HEK293 (cell line): ENCODE measurements around the gene AMACR.

Source experiments
- CTCF ChIA-PET: fragments of 350-600 bp; formaldehyde crosslinking; extraction: SDS; loops from one replicate; lab custom pipeline; 2021; ENCODE audit warnings: antibody characterized with exemption; lab: Yijun Ruan, JAX
- POLR2A ChIA-PET: fragments of 300-600 bp; formaldehyde crosslinking; extraction: SDS; loops from one replicate; lab custom pipeline; 2020; ENCODE audit warnings: antibody characterized with exemption, inconsistent platforms; lab: Yijun Ruan, JAX
- H3K27ac ChIP-seq: fragments of 200-500 bp; sonication (Bioruptor generic); 2 replicates; pipeline ENCODE4 v1.5.1; 2014; ENCODE audit warnings: low read depth, low read length, control low read depth, inconsistent platforms; ENCODE audit errors: extremely low read depth
- H3K36me3 ChIP-seq, 2 experiments: fragments of 200-500 bp in 1 of 2; sonication (Bioruptor generic) in 1 of 2; 1 replicate in 1 of 2; 2 replicates in 1 of 2; pipeline ENCODE4 v1.5.1; 2014 to 2017; ENCODE audit warnings: inconsistent platforms in 2 of 2, low read length in 2 of 2; ENCODE audit not compliant: control insufficient read depth in 2 of 2, insufficient read depth in 1 of 2
- H3K4me1 ChIP-seq: fragments of 200-500 bp; sonication (Bioruptor generic); 2 replicates; pipeline ENCODE4 v1.5.1; 2014; ENCODE audit warnings: mild to moderate bottlenecking, low read length, inconsistent platforms; ENCODE audit not compliant: control insufficient read depth, insufficient read depth
- H3K4me3 ChIP-seq: 2 replicates; pipeline ENCODE4 v1.5.1; 2011; ENCODE audit warnings: low read depth, mild to moderate bottlenecking, control low read depth, low read length, moderate library complexity
- H3K9me3 ChIP-seq: fragments of 200-500 bp; sonication (Bioruptor generic); 2 replicates; pipeline ENCODE4 v1.5.1; 2014; ENCODE audit warnings: low read depth, low read length, inconsistent platforms; ENCODE audit not compliant: control insufficient read depth, insufficient read depth
- KLF10 ChIP-seq: fragments of 450-650 bp; IDR thresholded peaks from 2 replicates; pipeline ENCODE4 v1.5.1; 2018; ENCODE audit warnings: missing biosample characterization, mild to moderate bottlenecking, missing genetic modification characterization
- KLF16 ChIP-seq: fragments of 450-650 bp; formaldehyde crosslinking; IDR thresholded peaks from 2 replicates; pipeline ENCODE4 v1.5.1; 2017; ENCODE audit warnings: missing biosample characterization, missing genetic modification characterization
- OVOL3 ChIP-seq: fragments of 450-650 bp; formaldehyde crosslinking; IDR thresholded peaks from 2 replicates; pipeline ENCODE4 v1.5.1; 2016; ENCODE audit warnings: missing biosample characterization, missing genetic modification characterization
- RBAK ChIP-seq: fragments of 450-650 bp; formaldehyde crosslinking; IDR thresholded peaks from 2 replicates; pipeline ENCODE4 v1.5.1; 2016; ENCODE audit warnings: missing biosample characterization, missing genetic modification characterization
- SP2 ChIP-seq: fragments of 450-650 bp; formaldehyde crosslinking; IDR thresholded peaks from 2 replicates; pipeline ENCODE4 v1.5.1; 2016; ENCODE audit warnings: missing biosample characterization, missing genetic modification characterization
- SP3 ChIP-seq: fragments of 450-650 bp; formaldehyde crosslinking; IDR thresholded peaks from 2 replicates; pipeline ENCODE4 v1.5.1; 2016; ENCODE audit warnings: missing biosample characterization, missing genetic modification characterization
- YY2 ChIP-seq: fragments of 450-650 bp; formaldehyde crosslinking; IDR thresholded peaks from 2 replicates; pipeline ENCODE4 v1.5.1; 2016; ENCODE audit warnings: missing biosample characterization, missing genetic modification characterization
- ZBTB17 ChIP-seq: fragments of 450-650 bp; formaldehyde crosslinking; IDR thresholded peaks from 2 replicates; pipeline ENCODE4 v1.5.1; 2016; ENCODE audit warnings: missing biosample characterization, missing genetic modification characterization
- ZNF10 ChIP-seq: fragments of 450-650 bp; formaldehyde crosslinking; IDR thresholded peaks from 2 replicates; pipeline ENCODE4 v1.5.1; 2017; ENCODE audit warnings: missing biosample characterization, missing genetic modification characterization
- ZNF157 ChIP-seq: fragments of 450-650 bp; formaldehyde crosslinking; IDR thresholded peaks from 2 replicates; pipeline ENCODE4 v1.5.1; 2016; ENCODE audit warnings: missing biosample characterization, missing genetic modification characterization
- ZNF174 ChIP-seq: fragments of 450-650 bp; formaldehyde crosslinking; IDR thresholded peaks from 2 replicates; pipeline ENCODE4 v1.5.0; 2017; ENCODE audit warnings: missing biosample characterization, mild to moderate bottlenecking, missing genetic modification characterization
- ZNF292 ChIP-seq: fragments of 450-650 bp; formaldehyde crosslinking; IDR thresholded peaks from 2 replicates; pipeline ENCODE4 v1.5.1; 2016; ENCODE audit warnings: low read depth, missing biosample characterization, missing genetic modification characterization, borderline replicate concordance
- ZNF341 ChIP-seq: fragments of 450-650 bp; formaldehyde crosslinking; IDR thresholded peaks from 2 replicates; pipeline ENCODE4; 2016; ENCODE audit warnings: low read depth, missing biosample characterization, missing genetic modification characterization
- ZNF404 ChIP-seq: fragments of 450-650 bp; formaldehyde crosslinking; IDR thresholded peaks from 2 replicates; pipeline ENCODE4 v1.5.1; 2017; ENCODE audit warnings: missing biosample characterization, missing genetic modification characterization
- ZNF530 ChIP-seq: fragments of 450-650 bp; formaldehyde crosslinking; IDR thresholded peaks from 2 replicates; pipeline ENCODE4 v1.5.1; 2016; ENCODE audit warnings: low read depth, missing biosample characterization, missing genetic modification characterization
- ZNF544 ChIP-seq: fragments of 450-650 bp; formaldehyde crosslinking; IDR thresholded peaks from 2 replicates; pipeline ENCODE4 v1.5.0; 2017; ENCODE audit warnings: missing biosample characterization, missing genetic modification characterization
- ZNF596 ChIP-seq: fragments of 450-650 bp; IDR thresholded peaks from 2 replicates; pipeline ENCODE4 v1.5.0; 2018; ENCODE audit warnings: missing biosample characterization, mild to moderate bottlenecking, missing genetic modification characterization, moderate library complexity
- ZNF621 ChIP-seq: fragments of 450-650 bp; formaldehyde crosslinking; IDR thresholded peaks from 2 replicates; pipeline ENCODE4 v1.5.1; 2017; ENCODE audit warnings: missing biosample characterization, missing genetic modification characterization
- ZNF624 ChIP-seq: fragments of 450-650 bp; formaldehyde crosslinking; IDR thresholded peaks from 2 replicates; pipeline ENCODE4 v1.5.1; 2017; ENCODE audit warnings: missing biosample characterization, missing genetic modification characterization
- ZNF76 ChIP-seq: fragments of 450-650 bp; formaldehyde crosslinking; IDR thresholded peaks from 2 replicates; pipeline ENCODE4; 2016; ENCODE audit warnings: low read depth, missing biosample characterization, missing genetic modification characterization, borderline replicate concordance
- ZNF776 ChIP-seq: fragments of 450-650 bp; formaldehyde crosslinking; IDR thresholded peaks from 2 replicates; pipeline ENCODE4 v1.5.0; 2017; ENCODE audit warnings: missing biosample characterization, missing genetic modification characterization, borderline replicate concordance
- ZSCAN23 ChIP-seq: fragments of 450-650 bp; formaldehyde crosslinking; IDR thresholded peaks from 2 replicates; pipeline ENCODE4 v1.5.1; 2016; ENCODE audit warnings: missing biosample characterization, missing genetic modification characterization
- TF ChIP-seq, protein P1 (sequence below): fragments of 450-650 bp; formaldehyde crosslinking; IDR thresholded peaks from 2 replicates; pipeline ENCODE4 v1.5.1; 2016; ENCODE audit warnings: missing biosample characterization, missing genetic modification characterization
- TF ChIP-seq, protein P2 (sequence below): fragments of 450-650 bp; formaldehyde crosslinking; IDR thresholded peaks from 2 replicates; pipeline ENCODE4 v1.5.1; 2016; ENCODE audit warnings: missing biosample characterization, missing genetic modification characterization
- TF ChIP-seq, protein P3 (sequence below): fragments of 450-650 bp; formaldehyde crosslinking; IDR thresholded peaks from 2 replicates; pipeline ENCODE4 v1.5.1; 2016; ENCODE audit warnings: missing biosample characterization, missing genetic modification characterization
- TF ChIP-seq, protein P4 (sequence below): fragments of 450-650 bp; formaldehyde crosslinking; IDR thresholded peaks from 2 replicates; pipeline ENCODE4 v1.5.1; 2016; ENCODE audit warnings: missing biosample characterization, missing genetic modification characterization
- TF ChIP-seq, protein P5 (sequence below): fragments of 450-650 bp; formaldehyde crosslinking; IDR thresholded peaks from 2 replicates; pipeline ENCODE4; 2016; ENCODE audit warnings: missing biosample characterization, missing genetic modification characterization
- TF ChIP-seq, protein P6 (sequence below): fragments of 450-650 bp; formaldehyde crosslinking; IDR thresholded peaks from 2 replicates; pipeline ENCODE4 v1.5.1; 2017; ENCODE audit warnings: missing biosample characterization, missing genetic modification characterization
- TF ChIP-seq, protein P7 (sequence below): fragments of 450-650 bp; formaldehyde crosslinking; IDR thresholded peaks from 2 replicates; pipeline ENCODE4 v1.5.1; 2016; ENCODE audit warnings: missing biosample characterization, missing genetic modification characterization

The AMACR gene

DNA sequence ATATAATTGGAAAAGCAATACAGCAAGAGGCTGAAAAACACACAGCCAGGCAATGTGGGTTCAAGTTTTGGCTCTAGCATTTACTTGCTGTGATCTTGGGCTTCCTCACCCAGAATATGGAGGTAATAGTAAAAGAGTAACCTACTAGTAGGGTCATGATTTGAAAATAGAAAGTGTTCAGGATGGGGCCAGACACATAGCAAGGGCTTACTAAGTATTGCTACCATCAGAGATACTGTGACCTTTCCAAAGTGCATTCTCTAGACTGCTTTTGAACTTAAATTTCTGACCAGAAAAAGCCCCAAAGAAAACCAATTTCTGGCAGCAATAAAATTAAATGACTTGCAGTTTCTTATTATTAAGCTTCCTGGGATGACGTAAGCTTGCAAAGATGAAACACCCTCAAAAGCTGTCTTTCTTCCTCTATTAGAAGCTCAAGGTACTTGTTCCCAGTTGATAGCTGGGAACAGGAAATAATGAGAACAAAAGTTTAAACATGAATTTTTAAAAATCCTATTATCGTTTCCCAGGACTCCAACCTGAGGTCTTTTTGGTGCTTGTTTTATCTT, 43.6 kb downstream of the AMACR start:
- no peak overlapping the region for H3K27ac ChIP-seq
- H3K9me3 ChIP-seq, result no peaks in the 10 kb centered on the region
- POLR2A ChIA-PET, result no interaction called here
- no peaks in the 10 kb centered on the region for H3K4me1 ChIP-seq
- H3K4me3 ChIP-seq, result no peak overlapping the region
- CTCF ChIA-PET, result interaction anchor here (0.6 kb wide), 1 partner anchor 14 kb away, joined by 3 read pairs; no protein-coding TSS in a partner anchor
- TF ChIP-seq OVOL3 (no peak), SP2 (tag by site-specific recombination) (no peak), KLF10 (tag by site-specific recombination) (no peak), ZNF341 (tag by site-specific recombination) (no peak), ZNF76 (tag by site-specific recombination) (no peak), RBAK (tag by site-specific recombination) (no peak), SP3 (no peak), ZNF621 (no peak), ZNF10 (tag by site-specific recombination) (no peak), ZNF624 (no peak), ZNF530 (no peak), ZNF544 (tag by site-specific recombination) (no peak)
- TF ChIP-seq, protein P1, sequence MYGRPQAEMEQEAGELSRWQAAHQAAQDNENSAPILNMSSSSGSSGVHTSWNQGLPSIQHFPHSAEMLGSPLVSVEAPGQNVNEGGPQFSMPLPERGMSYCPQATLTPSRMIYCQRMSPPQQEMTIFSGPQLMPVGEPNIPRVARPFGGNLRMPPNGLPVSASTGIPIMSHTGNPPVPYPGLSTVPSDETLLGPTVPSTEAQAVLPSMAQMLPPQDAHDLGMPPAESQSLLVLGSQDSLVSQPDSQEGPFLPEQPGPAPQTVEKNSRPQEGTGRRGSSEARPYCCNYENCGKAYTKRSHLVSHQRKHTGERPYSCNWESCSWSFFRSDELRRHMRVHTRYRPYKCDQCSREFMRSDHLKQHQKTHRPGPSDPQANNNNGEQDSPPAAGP (tag by site-specific recombination), result no peak
- TF ChIP-seq, protein P2, sequence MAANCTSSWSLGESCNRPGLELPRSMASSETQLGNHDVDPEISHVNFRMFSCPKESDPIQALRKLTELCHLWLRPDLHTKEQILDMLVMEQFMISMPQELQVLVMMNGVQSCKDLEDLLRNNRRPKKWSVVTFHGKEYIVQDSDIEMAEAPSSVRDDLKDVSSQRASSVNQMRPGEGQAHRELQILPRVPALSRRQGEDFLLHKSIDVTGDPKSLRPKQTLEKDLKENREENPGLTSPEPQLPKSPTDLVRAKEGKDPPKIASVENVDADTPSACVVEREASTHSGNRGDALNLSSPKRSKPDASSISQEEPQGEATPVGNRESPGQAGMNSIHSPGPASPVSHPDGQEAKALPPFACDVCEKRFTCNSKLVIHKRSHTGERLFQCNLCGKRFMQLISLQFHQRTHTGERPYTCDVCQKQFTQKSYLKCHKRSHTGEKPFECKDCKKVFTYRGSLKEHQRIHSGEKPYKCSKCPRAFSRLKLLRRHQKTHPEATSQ (tag by site-specific recombination), result no peak
- TF ChIP-seq, protein P3, sequence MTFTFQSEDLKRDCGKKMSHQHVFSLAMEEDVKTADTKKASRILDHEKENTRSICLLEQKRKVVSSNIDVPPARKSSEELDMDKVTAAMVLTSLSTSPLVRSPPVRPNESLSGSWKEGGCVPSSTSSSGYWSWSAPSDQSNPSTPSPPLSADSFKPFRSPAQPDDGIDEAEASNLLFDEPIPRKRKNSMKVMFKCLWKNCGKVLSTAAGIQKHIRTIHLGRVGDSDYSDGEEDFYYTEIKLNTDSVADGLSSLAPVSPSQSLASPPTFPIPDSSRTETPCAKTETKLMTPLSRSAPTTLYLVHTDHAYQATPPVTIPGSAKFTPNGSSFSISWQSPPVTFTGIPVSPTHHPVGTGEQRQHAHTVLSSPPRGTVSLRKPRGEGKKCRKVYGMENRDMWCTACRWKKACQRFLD (tag by site-specific recombination), result no peak
- TF ChIP-seq, protein P4, sequence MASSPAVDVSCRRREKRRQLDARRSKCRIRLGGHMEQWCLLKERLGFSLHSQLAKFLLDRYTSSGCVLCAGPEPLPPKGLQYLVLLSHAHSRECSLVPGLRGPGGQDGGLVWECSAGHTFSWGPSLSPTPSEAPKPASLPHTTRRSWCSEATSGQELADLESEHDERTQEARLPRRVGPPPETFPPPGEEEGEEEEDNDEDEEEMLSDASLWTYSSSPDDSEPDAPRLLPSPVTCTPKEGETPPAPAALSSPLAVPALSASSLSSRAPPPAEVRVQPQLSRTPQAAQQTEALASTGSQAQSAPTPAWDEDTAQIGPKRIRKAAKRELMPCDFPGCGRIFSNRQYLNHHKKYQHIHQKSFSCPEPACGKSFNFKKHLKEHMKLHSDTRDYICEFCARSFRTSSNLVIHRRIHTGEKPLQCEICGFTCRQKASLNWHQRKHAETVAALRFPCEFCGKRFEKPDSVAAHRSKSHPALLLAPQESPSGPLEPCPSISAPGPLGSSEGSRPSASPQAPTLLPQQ (tag by site-specific recombination), result no peak
- TF ChIP-seq, protein P5, sequence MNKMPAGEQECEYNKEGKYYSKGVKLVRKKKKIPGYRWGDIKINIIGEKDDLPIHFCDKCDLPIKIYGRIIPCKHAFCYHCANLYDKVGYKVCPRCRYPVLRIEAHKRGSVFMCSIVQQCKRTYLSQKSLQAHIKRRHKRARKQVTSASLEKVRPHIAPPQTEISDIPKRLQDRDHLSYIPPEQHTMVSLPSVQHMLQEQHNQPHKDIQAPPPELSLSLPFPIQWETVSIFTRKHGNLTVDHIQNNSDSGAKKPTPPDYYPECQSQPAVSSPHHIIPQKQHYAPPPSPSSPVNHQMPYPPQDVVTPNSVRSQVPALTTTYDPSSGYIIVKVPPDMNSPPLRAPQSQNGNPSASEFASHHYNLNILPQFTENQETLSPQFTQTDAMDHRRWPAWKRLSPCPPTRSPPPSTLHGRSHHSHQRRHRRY, result no peak
- H3K36me3 ChIP-seq, result no peaks in the 10 kb centered on the region

DNA sequence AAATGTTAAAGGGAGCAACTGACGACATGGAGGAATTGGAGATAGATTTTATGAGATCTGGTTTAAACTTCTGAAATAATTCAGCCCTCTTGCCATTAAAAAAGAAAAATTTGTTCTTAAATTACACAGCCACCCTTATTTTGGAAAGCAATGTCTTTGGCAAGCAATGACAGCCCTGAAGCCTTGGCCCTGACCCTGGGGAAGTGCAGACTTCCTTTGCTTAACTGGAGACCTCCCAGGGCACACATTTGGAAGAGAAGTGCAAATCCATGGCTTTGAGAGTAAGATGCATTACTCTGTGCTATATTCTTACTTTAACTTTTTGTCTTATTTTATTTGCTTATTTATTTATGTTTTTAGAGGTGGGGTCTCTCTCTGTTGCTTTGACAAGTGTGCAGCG, 49.7 kb downstream of the AMACR start:
- CTCF ChIA-PET, result interaction anchor here (1.4 kb wide), 1 partner anchor 12 kb away, joined by 4 read pairs; no protein-coding TSS in a partner anchor
- Histone ChIP-seq H3K4me3 (no peak overlapping the region), H3K4me1 (no peaks in the 10 kb centered on the region), H3K27ac (no peak overlapping the region), H3K9me3 (no peaks in the 10 kb centered on the region), H3K36me3 (no peaks in the 10 kb centered on the region)
- POLR2A ChIA-PET, result no interaction called here
- no peak for TF ChIP-seq ZNF292 (tag by site-specific recombination)
- no peak for TF ChIP-seq ZNF776 (tag by site-specific recombination)
- TF ChIP-seq ZSCAN23 (tag by site-specific recombination), result no peak
- TF ChIP-seq ZNF596, result no peak
- no peak for TF ChIP-seq ZNF174
- no peak for TF ChIP-seq ZNF157 (tag by site-specific recombination)
- TF ChIP-seq YY2 (tag by site-specific recombination), result no peak
- TF ChIP-seq ZBTB17 (tag by site-specific recombination), result no peak
- TF ChIP-seq, protein P6, sequence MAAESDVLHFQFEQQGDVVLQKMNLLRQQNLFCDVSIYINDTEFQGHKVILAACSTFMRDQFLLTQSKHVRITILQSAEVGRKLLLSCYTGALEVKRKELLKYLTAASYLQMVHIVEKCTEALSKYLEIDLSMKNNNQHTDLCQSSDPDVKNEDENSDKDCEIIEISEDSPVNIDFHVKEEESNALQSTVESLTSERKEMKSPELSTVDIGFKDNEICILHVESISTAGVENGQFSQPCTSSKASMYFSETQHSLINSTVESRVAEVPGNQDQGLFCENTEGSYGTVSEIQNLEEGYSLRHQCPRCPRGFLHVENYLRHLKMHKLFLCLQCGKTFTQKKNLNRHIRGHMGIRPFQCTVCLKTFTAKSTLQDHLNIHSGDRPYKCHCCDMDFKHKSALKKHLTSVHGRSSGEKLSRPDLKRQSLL (tag by site-specific recombination), result no peak
- TF ChIP-seq ZNF10 (tag by site-specific recombination), result no peak
- TF ChIP-seq, protein P7, sequence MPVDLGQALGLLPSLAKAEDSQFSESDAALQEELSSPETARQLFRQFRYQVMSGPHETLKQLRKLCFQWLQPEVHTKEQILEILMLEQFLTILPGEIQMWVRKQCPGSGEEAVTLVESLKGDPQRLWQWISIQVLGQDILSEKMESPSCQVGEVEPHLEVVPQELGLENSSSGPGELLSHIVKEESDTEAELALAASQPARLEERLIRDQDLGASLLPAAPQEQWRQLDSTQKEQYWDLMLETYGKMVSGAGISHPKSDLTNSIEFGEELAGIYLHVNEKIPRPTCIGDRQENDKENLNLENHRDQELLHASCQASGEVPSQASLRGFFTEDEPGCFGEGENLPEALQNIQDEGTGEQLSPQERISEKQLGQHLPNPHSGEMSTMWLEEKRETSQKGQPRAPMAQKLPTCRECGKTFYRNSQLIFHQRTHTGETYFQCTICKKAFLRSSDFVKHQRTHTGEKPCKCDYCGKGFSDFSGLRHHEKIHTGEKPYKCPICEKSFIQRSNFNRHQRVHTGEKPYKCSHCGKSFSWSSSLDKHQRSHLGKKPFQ (tag by site-specific recombination), result no peak
- TF ChIP-seq KLF16 (tag by site-specific recombination), result no peak
- no peak for TF ChIP-seq ZNF404 (tag by site-specific recombination)
